IMR-90 (cell line): ENCODE results near the gene GTF2H4.
"Not testable (repeated sequence)": the region's sequence is repeated elsewhere in the genome, so short reads cannot be mapped to it uniquely, and the experiment has no call there.

Experiments used
- BHLHE40 ChIP-seq: fragments of 150-350 bp; IDR thresholded peaks from 2 replicates; pipeline ENCODE4 v1.6.1; 2016; ENCODE audit warnings: mild to moderate bottlenecking, low read depth, low read length
- CTCF ChIP-seq: conservative IDR thresholded peaks from 2 replicates; pipeline ENCODE4 v1.5.1; 2012; ENCODE audit warnings: mild to moderate bottlenecking, low read depth, low read length, improper control_type of control experiment
- ELK1 ChIP-seq: fragments of 150-350 bp; IDR thresholded peaks from 2 replicates; pipeline ENCODE4 v1.6.1; 2016; ENCODE audit warnings: low read depth, mild to moderate bottlenecking, low read length, moderate library complexity, borderline replicate concordance
- MAZ ChIP-seq: IDR thresholded peaks from 2 replicates; pipeline ENCODE4 v1.6.1; 2012; ENCODE audit warnings: low read depth, mild to moderate bottlenecking, low read length, improper control_type of control experiment, moderate library complexity, borderline replicate concordance
- MXI1 ChIP-seq: IDR thresholded peaks from 2 replicates; pipeline ENCODE4 v1.6.1; 2012; ENCODE audit warnings: low read depth, mild to moderate bottlenecking, low read length, moderate library complexity, borderline replicate concordance
- POLR2A ChIP-seq: IDR thresholded peaks from 2 replicates; pipeline ENCODE4 v1.6.1; 2012; ENCODE audit warnings: mild to moderate bottlenecking, low read depth, low read length
- RAD21 ChIP-seq: IDR thresholded peaks from 2 replicates; pipeline ENCODE4 v1.6.1; 2012; ENCODE audit warnings: low read length, improper control_type of control experiment
- RCOR1 ChIP-seq: IDR thresholded peaks from 2 replicates; pipeline ENCODE4 v1.6.1; 2012; ENCODE audit warnings: mild to moderate bottlenecking, low read length, improper control_type of control experiment; ENCODE audit not compliant: insufficient replicate concordance
- USF2 ChIP-seq: fragments of 150-350 bp; IDR thresholded peaks from 2 replicates; pipeline ENCODE4 v1.6.1; 2017; ENCODE audit warnings: mild to moderate bottlenecking, antibody characterized with exemption, low read length, low read depth

- not testable (repeated sequence) for TF ChIP-seq CTCF, BHLHE40, RAD21, POLR2A, RCOR1, ELK1, MXI1, MAZ, USF2
Observed at GRCh38 chr6:30907290-30907757, 683 bp upstream of the GTF2H4 start.
